Measurements from ENCODE around the gene PCSK2.
A peak's percentile ranks its signal among the peaks of the same experiment; 100 is the strongest.

The PCSK2 gene

GRCh38 chr20:17262786-17263185 lies 35.9 kb downstream of the PCSK2 start:
- no peak for DNase-seq
- WGBS (ENCODE audit: insufficient coverage): 4% methylated on average over 3 of the region's 3 CpGs
- Histone ChIP-seq H3K27ac (ENCODE audit: insufficient read depth in 1 of 2, low read depth in 1 of 2, low read length in 2 of 2, poor library complexity in 1 of 2, severe bottlenecking in 2 of 2) (no peak overlapping the region), H3K36me3 (ENCODE audit: control insufficient read depth in 4 of 4, insufficient read depth in 4 of 4, low read length in 3 of 4) (no peaks in the 10 kb centered on the region), H3K9me3 (ENCODE audit: control extremely low read depth in 1 of 5, control insufficient read depth in 4 of 5, insufficient read depth in 2 of 5, low read depth in 1 of 5, low read length in 4 of 5) (no peaks in the 10 kb centered on the region), H3K4me1 (ENCODE audit: control extremely low read depth in 1 of 4, control insufficient read depth in 4 of 4, insufficient read depth in 4 of 4, low read length in 3 of 4) (peaks cover 0 to 25% (median 4%) of the 10 kb centered on the region in 4 experiments), H3K27me3 (replicated peaks in 2 of 5; ENCODE audit: control insufficient read depth in 4 of 5, insufficient read depth in 5 of 5, low read length in 4 of 5) (no peaks in the 10 kb centered on the region), H3K4me3 (ENCODE audit: control insufficient read depth in 1 of 7, extremely low read depth in 1 of 7, insufficient read depth in 4 of 7, low read depth in 2 of 7, low read length in 6 of 7) (peak overlapping the region in 1 of 7 experiments; percentile 38)
- CTCF ChIA-PET: no interaction called here
- POLR2A ChIA-PET: no interaction called here

- H3K36me3 ChIP-seq (ENCODE audit: control insufficient read depth in 4 of 4, insufficient read depth in 4 of 4, low read length in 3 of 4): no peaks in the 10 kb centered on the region
- no CpG with 5 or more reads among the region's 3 CpGs for WGBS (ENCODE audit: insufficient coverage)
- H3K27me3 ChIP-seq (replicated peaks in 2 of 5; ENCODE audit: control insufficient read depth in 4 of 5, insufficient read depth in 5 of 5, low read length in 4 of 5): no peaks in the 10 kb centered on the region
- POLR2A ChIA-PET: no interaction called here
- no peak overlapping the region for H3K27ac ChIP-seq (ENCODE audit: insufficient read depth in 1 of 2, low read depth in 1 of 2, low read length in 2 of 2, poor library complexity in 1 of 2, severe bottlenecking in 2 of 2)
- H3K4me3 ChIP-seq (ENCODE audit: control insufficient read depth in 1 of 7, extremely low read depth in 1 of 7, insufficient read depth in 4 of 7, low read depth in 2 of 7, low read length in 6 of 7): no peak overlapping the region
- H3K4me1 ChIP-seq (ENCODE audit: control extremely low read depth in 1 of 4, control insufficient read depth in 4 of 4, insufficient read depth in 4 of 4, low read length in 3 of 4): no peaks in the 10 kb centered on the region
- CTCF ChIA-PET: no interaction called here
- no peaks in the 10 kb centered on the region for H3K9me3 ChIP-seq (ENCODE audit: control extremely low read depth in 1 of 5, control insufficient read depth in 4 of 5, insufficient read depth in 2 of 5, low read depth in 1 of 5, low read length in 4 of 5)
- DNase-seq: no peak
These were observed 46.9 kb downstream of the PCSK2 start for GRCh38 chr20:17273717-17274116.

GRCh38 chr20:17276101-17276500 lies 49.3 kb downstream of the PCSK2 start:
- no peaks in the 10 kb centered on the region for H3K9me3 ChIP-seq (ENCODE audit: control extremely low read depth in 1 of 5, control insufficient read depth in 4 of 5, insufficient read depth in 2 of 5, low read depth in 1 of 5, low read length in 4 of 5)
- no peak for DNase-seq
- POLR2A ChIA-PET: no interaction called here
- no peak overlapping the region for H3K27ac ChIP-seq (ENCODE audit: insufficient read depth in 1 of 2, low read depth in 1 of 2, low read length in 2 of 2, poor library complexity in 1 of 2, severe bottlenecking in 2 of 2)
- no peaks in the 10 kb centered on the region for H3K4me1 ChIP-seq (ENCODE audit: control extremely low read depth in 1 of 4, control insufficient read depth in 4 of 4, insufficient read depth in 4 of 4, low read length in 3 of 4)
- no peaks in the 10 kb centered on the region for H3K36me3 ChIP-seq (ENCODE audit: control insufficient read depth in 4 of 4, insufficient read depth in 4 of 4, low read length in 3 of 4)
- CTCF ChIA-PET: no interaction called here
- no peaks in the 10 kb centered on the region for H3K27me3 ChIP-seq (replicated peaks in 2 of 5; ENCODE audit: control insufficient read depth in 4 of 5, insufficient read depth in 5 of 5, low read length in 4 of 5)
- H3K4me3 ChIP-seq (ENCODE audit: control insufficient read depth in 1 of 7, extremely low read depth in 1 of 7, insufficient read depth in 4 of 7, low read depth in 2 of 7, low read length in 6 of 7): no peak overlapping the region

- H3K4me3 ChIP-seq (ENCODE audit: control insufficient read depth in 1 of 7, extremely low read depth in 1 of 7, insufficient read depth in 4 of 7, low read depth in 2 of 7, low read length in 6 of 7): no peak overlapping the region
- ChIA-PET POLR2A (no interaction called here), CTCF (no interaction called here)
- DNase-seq: no peak
- H3K4me1 ChIP-seq (ENCODE audit: control extremely low read depth in 1 of 4, control insufficient read depth in 4 of 4, insufficient read depth in 4 of 4, low read length in 3 of 4): no peaks in the 10 kb centered on the region
- no peaks in the 10 kb centered on the region for H3K9me3 ChIP-seq (ENCODE audit: control extremely low read depth in 1 of 5, control insufficient read depth in 4 of 5, insufficient read depth in 2 of 5, low read depth in 1 of 5, low read length in 4 of 5)
- no peaks in the 10 kb centered on the region for H3K27me3 ChIP-seq (replicated peaks in 2 of 5; ENCODE audit: control insufficient read depth in 4 of 5, insufficient read depth in 5 of 5, low read length in 4 of 5)
- H3K27ac ChIP-seq (ENCODE audit: insufficient read depth in 1 of 2, low read depth in 1 of 2, low read length in 2 of 2, poor library complexity in 1 of 2, severe bottlenecking in 2 of 2): no peak overlapping the region
- H3K36me3 ChIP-seq (ENCODE audit: control insufficient read depth in 4 of 4, insufficient read depth in 4 of 4, low read length in 3 of 4): no peaks in the 10 kb centered on the region
These were observed 54.6 kb downstream of the PCSK2 start for GRCh38 chr20:17281478-17281877.

DNA sequence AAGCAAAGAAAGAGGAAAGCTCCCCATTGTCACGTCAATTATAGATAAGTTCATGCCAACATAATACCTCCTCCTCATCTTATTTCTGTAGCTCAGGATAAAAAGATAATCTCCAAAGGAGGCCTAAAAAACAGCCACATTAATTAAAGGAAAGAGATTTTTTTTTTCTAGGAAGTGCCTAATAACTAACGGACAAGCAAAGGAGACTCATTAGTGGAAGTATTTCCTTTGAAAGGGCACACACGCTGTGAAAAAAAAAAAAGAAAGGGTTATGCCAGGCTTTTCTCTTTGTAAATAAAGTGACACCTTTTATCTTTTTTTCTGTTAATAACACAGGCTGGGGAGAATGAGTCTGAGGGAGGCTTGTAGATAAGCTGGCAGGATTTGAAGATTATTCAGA lies 55.7 kb downstream of the PCSK2 start:
- H3K27ac ChIP-seq (ENCODE audit: insufficient read depth in 1 of 2, low read depth in 1 of 2, low read length in 2 of 2, poor library complexity in 1 of 2, severe bottlenecking in 2 of 2): no peak overlapping the region
- no peaks in the 10 kb centered on the region for H3K9me3 ChIP-seq (ENCODE audit: control extremely low read depth in 1 of 5, control insufficient read depth in 4 of 5, insufficient read depth in 2 of 5, low read depth in 1 of 5, low read length in 4 of 5)
- no peak for DNase-seq
- H3K27me3 ChIP-seq (replicated peaks in 2 of 5; ENCODE audit: control insufficient read depth in 4 of 5, insufficient read depth in 5 of 5, low read length in 4 of 5): no peaks in the 10 kb centered on the region
- no peaks in the 10 kb centered on the region for H3K36me3 ChIP-seq (ENCODE audit: control insufficient read depth in 4 of 4, insufficient read depth in 4 of 4, low read length in 3 of 4)
- no peaks in the 10 kb centered on the region for H3K4me1 ChIP-seq (ENCODE audit: control extremely low read depth in 1 of 4, control insufficient read depth in 4 of 4, insufficient read depth in 4 of 4, low read length in 3 of 4)
- ChIA-PET POLR2A (no interaction called here), CTCF (no interaction called here)
- no CpG with 5 or more reads among the region's 3 CpGs for WGBS (ENCODE audit: insufficient coverage)
- no peak overlapping the region for H3K4me3 ChIP-seq (ENCODE audit: control insufficient read depth in 1 of 7, extremely low read depth in 1 of 7, insufficient read depth in 4 of 7, low read depth in 2 of 7, low read length in 6 of 7)

DNA sequence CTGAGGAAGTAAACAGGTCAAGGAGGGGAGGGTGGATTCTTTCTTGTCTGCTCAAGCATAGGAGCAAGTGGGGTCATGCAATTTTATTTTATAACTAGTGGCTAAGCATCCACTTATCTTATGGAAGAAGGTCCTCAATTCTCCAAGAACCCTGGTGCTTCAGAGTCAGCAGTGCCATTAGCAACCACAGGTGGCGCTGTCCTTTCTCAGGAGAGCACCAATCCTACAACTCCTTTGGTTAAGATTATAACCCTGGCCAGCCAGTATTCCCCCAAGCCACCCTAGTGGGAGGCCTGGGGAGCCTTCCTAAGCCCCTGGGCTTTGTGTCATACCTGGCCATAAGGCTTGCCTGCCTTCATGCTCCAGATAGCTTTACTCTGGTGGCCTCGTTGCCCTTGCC lies 60.7 kb downstream of the PCSK2 start:
- ChIA-PET CTCF (no interaction called here), POLR2A (no interaction called here)
- no peak overlapping the region for H3K27ac ChIP-seq (ENCODE audit: insufficient read depth in 1 of 2, low read depth in 1 of 2, low read length in 2 of 2, poor library complexity in 1 of 2, severe bottlenecking in 2 of 2)
- no peaks in the 10 kb centered on the region for H3K27me3 ChIP-seq (replicated peaks in 2 of 5; ENCODE audit: control insufficient read depth in 4 of 5, insufficient read depth in 5 of 5, low read length in 4 of 5)
- H3K36me3 ChIP-seq (ENCODE audit: control insufficient read depth in 4 of 4, insufficient read depth in 4 of 4, low read length in 3 of 4): no peaks in the 10 kb centered on the region
- no peak overlapping the region for H3K4me3 ChIP-seq (ENCODE audit: control insufficient read depth in 1 of 7, extremely low read depth in 1 of 7, insufficient read depth in 4 of 7, low read depth in 2 of 7, low read length in 6 of 7)
- H3K4me1 ChIP-seq (ENCODE audit: control extremely low read depth in 1 of 4, control insufficient read depth in 4 of 4, insufficient read depth in 4 of 4, low read length in 3 of 4): peaks cover 0 to 11% (median 3%) of the 10 kb centered on the region in 4 experiments
- DNase-seq: no peak
- H3K9me3 ChIP-seq (ENCODE audit: control extremely low read depth in 1 of 5, control insufficient read depth in 4 of 5, insufficient read depth in 2 of 5, low read depth in 1 of 5, low read length in 4 of 5): no peaks in the 10 kb centered on the region
- 70% methylated on average over 2 of the region's 2 CpGs for WGBS (ENCODE audit: insufficient coverage)

DNA sequence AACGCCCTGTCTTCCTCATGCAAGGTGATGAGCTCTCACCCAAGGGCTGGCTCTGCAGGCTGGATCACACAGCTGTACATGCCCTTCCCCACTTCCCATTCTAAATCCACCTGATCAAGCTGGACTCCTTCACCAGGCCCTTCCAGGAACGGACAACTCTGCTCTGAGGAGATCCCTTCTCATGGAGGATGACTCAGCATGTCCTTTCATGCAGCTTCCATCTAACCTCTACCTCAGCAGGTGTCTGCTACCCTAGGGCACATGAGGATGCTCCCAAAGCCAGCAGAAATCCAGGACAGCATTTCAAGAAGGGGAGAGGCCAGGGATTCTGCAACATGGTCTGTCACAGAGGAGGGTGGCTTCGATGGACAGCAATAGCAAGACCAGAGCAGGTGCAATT lies 61.2 kb downstream of the PCSK2 start:
- H3K36me3 ChIP-seq (ENCODE audit: control insufficient read depth in 4 of 4, insufficient read depth in 4 of 4, low read length in 3 of 4): no peaks in the 10 kb centered on the region
- no peak overlapping the region for H3K27ac ChIP-seq (ENCODE audit: insufficient read depth in 1 of 2, low read depth in 1 of 2, low read length in 2 of 2, poor library complexity in 1 of 2, severe bottlenecking in 2 of 2)
- ChIA-PET CTCF (no interaction called here), POLR2A (no interaction called here)
- DNase-seq: no peak
- peaks cover 0 to 11% (median 3%) of the 10 kb centered on the region in 4 experiments for H3K4me1 ChIP-seq (ENCODE audit: control extremely low read depth in 1 of 4, control insufficient read depth in 4 of 4, insufficient read depth in 4 of 4, low read length in 3 of 4)
- no peaks in the 10 kb centered on the region for H3K9me3 ChIP-seq (ENCODE audit: control extremely low read depth in 1 of 5, control insufficient read depth in 4 of 5, insufficient read depth in 2 of 5, low read depth in 1 of 5, low read length in 4 of 5)
- 82% methylated on average over 3 of the region's 3 CpGs for WGBS (ENCODE audit: insufficient coverage)
- H3K4me3 ChIP-seq (ENCODE audit: control insufficient read depth in 1 of 7, extremely low read depth in 1 of 7, insufficient read depth in 4 of 7, low read depth in 2 of 7, low read length in 6 of 7): no peak overlapping the region
- H3K27me3 ChIP-seq (replicated peaks in 2 of 5; ENCODE audit: control insufficient read depth in 4 of 5, insufficient read depth in 5 of 5, low read length in 4 of 5): no peaks in the 10 kb centered on the region

All from common myeloid progenitor, CD34-positive (primary cell).